NCI-H345 treated with DMSO at 0.1 percent for 48 hours (cell line): ENCODE results near the gene PDZD2.
"Not testable (repeated sequence)": the region's sequence is repeated elsewhere in the genome, so short reads cannot be mapped to it uniquely, and the experiment has no call there.

Experiments used
- DNase-seq: peaks from one replicate; lab custom pipeline; 2025; ENCODE audit not compliant: unreplicated experiment; lab: John Stamatoyannopoulos, UW

The PDZD2 gene

DNA sequence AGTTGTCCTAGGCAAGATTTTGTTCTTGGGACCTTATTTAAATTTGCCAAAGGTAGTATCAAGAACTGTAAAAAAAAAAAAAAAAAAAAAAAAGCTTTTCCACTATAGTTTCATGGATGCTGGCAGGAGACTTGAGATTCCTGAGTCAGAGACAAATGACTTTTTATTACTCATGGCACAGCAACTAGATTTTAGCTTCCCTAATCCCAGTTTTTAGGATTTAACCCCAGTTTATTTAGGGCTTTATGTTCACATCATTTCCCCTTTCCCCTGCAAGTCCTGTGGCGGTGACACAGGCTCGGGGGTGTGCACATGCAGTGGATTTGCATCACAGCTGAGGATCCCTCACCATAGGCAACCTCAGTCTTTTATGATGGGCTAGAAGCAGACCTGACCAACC, 390.3 kb downstream of the PDZD2 start:
- no peak for DNase-seq

DNA sequence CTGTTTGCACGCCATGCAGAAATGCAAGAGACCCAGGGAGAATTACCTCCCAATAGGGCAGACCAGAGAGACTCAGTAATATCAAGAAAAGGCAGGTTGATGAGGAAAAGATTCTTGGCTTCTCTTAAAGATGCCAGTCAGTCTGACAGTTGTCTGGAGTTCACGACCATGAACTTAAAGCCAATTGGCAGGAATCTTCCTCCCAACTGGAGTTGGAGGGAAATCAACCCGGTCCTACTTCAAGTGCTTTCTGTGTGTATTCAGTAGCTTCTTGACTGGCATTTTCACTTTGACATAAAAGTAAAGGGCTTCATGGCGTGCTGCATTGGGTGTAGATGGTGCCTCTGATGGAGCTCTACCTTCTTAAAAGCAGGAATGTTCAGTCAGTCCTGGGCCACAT, 390.9 kb downstream of the PDZD2 start:
- DNase-seq = no peak

DNA sequence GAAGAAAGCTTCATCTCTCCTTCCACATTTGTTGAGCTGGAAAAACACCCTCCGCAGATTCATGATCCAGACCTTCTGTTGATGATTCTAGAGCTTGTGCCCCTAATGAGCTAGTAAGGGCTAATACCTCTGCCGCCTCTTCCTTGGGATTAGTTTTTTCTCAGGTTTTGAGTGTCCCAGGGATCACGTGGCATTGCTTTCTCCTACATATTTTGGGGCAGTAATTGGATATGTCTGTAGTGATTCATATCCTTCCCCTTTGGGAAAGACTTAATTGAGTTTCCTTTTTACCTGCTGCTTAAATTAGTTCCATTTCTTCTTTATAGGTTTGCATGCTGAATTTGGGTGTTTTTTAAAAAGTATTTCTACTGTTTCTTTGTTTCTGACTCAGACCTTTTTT, 391.3 kb downstream of the PDZD2 start:
- DNase-seq = no peak

DNA sequence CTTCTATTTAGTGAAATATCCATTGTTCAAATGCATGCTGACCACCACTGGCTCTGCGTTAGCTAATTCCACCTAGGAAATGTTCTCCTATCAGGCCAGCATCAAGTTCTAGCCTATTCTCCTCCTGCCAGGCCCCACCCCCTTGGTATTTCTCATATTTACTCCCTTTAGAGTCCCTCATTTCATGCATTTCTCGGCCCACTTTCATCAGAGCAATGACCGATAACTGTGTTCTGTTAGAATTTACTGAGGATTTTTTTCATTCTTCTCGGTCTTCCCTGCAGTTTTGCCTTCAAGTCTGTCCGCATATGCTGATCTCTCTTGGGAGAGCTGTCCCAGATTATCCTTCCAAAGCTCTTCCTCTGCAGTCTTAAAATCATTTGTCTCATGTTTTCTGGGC, 391.8 kb downstream of the PDZD2 start:
- DNase-seq = no peak

DNA sequence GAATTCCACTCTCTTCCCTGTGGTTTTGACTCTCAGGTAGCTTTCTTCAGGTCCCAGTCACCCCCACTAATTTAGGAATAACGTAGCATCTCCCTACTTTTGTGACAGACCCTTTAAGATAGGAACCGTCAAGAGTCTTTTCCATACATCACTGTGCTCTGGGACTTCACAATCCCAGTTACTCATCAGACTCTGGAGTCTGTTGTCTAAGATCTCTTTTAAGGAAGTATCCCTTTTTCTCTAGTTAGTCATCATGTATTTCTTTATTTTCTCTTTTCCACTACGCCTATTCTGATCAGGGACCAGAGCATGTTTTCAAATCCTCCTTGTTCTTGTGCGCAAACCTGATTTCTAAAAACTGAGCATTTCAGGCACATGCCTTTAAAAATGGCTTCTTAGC, 392.2 kb downstream of the PDZD2 start:
- no peak for DNase-seq

DNA sequence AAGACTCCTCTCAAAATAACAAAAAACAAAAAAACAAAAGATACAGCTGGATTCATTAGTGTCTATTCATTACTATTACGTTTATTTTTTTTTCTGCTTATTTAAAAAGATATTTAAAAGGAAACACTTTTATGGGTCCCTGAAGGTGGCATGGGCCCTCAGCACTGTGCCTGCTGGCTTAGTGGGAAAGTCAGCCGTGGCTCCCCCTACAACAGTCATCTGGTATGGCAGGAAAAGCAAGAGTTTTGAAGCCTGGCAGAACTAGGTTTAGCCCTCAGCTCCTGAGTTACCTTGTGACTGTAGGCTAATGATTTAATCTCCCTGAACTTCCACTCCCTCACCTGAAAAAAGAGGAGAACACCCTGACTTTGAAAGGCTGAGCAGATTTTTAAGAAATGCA, 399.6 kb downstream of the PDZD2 start:
- no peak for DNase-seq

DNA sequence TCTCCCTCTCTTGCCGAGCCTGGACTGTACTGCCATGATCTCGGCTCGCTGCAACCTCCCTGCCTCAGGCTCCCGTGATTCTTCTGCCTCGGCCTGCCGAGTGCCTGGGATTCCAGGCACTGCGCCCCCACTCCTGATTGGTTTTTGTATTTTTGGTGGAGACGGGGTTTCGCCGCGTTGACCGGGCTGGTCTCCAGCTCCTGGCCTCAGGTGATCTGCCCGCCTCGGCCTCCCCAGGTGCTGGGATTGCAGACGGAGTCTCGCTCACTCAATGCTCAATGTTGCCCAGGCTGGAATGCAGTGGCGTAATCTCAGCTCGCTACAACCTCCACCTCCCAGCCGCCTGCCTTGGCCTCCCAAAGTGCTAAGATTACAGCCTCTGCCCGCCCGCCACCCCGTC, 400.2 kb downstream of the PDZD2 start:
- DNase-seq = not testable (repeated sequence)

DNA sequence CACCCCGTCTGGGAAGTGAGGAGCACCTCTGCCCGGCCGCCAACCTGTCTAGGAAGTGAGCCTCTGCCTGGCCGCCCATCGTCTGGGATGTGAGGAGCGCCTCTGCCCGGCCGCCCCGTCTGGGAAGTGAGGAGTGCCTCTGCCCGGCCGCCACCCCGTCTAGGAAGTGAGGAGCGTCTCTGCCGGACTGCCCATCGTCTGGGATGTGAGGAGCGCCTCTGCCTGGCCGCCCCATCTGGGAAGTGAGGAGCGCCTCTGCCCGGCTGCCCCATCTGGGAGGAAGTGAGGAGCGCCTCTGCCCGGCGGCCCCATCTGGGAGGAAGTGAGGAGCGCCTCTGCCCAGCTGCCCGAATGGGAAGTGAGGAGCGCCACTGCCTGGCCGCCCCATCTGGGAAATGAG, 400.7 kb downstream of the PDZD2 start:
- not testable (repeated sequence) for DNase-seq

DNA sequence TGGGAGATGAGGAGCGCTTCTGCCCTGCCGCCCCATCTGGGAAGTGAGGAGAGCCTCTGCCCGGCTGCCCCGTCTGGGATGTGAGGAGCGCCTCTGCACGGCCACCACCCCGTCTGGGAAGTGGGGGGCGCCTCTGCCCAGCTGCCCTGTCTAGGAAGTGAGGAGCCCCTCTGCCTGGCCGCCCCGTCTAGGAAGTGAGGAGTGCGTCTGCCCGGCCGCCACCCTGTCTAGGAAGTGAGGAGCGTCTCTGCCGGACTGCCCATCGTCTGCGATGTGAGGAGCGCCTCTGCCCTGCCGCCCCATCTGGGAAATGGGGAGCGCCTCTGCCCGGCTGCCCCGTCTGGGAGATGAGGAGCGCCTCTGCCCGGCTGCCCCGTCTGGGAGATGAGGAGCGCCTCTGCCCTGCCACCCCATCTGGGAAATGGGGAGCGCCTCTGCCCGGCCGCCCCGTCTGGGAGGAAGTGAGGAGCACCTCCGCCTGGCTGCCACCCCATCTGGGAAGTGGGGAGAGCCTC, 401.3 kb downstream of the PDZD2 start:
- not testable (repeated sequence) for DNase-seq

DNA sequence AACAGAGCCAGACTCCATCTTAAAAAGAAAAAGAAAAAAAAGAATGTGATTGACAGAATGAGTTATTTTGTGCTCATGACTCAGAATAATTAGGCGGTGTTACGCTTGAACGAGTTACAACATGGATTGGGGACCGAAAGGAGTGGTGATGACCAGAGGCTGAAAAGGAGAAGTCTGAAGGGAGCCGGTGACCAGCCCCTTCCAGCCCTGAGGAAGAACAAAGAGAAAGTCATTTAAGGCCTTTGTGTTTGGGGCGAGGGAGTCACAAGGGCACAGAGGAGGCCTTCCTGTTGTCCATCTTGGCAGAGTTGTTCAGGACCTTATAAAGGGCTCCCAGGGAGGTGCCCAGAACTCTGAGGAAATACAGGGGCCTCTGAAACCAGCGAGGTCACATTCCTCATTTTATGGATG, 403.6 kb downstream of the PDZD2 start:
- DNase-seq = no peak

DNA sequence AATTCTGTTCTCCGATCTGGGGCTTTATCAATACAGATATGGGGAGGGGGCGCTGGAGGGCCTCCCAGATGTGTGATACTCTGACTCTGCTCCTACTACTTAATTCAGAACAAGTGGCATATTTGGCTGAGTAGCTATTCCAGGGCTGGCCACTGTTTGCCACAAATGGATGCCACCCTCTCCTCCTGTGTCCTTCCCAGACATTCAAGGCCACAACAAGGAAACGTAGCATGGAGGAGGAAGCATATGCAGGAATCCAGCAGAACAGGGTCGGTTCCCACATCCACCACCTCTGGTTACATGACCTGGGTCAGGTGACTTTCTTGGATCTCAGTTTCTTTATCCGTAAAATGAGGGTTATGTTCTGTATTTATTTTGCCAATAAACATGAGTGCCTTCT, 404.2 kb downstream of the PDZD2 start:
- no peak for DNase-seq

DNA sequence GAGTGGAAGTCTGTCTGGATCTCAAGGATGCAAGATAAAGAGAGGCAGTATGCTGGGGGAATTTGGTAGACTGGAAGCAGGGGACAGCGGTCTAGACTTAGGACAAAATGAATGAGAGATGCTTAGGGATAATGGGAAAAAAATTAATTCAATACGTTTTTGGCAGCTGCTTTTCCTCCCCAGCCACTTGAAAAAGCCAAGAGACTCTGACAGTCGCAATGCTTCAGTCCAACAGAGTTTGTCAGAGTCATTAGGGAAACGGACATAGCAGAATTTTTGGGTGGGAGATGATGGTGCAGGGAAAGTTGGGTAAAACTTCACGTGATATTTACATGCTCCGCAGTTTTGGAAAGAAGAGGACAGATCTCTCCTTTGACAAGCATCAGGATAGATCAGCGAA, 405.5 kb downstream of the PDZD2 start:
- no peak for DNase-seq

DNA sequence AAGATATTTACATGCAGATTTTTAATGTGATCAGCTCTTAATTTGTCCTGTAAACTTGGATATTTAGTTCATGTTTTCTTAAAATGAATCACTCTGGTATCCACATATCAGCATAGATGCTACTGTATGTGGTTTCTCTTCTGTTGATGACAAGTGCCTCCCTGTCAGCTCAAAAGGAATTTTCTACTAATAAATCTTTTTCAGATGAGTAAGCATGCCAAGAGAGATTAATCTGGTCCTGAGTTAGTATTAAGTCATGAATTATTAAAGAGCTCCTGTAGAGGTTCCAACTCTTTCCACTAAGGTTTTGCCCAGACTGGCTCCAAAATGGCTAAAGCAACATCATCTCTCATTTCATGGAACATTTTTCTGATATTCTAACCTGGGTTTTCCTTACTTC, 406.0 kb downstream of the PDZD2 start:
- no peak for DNase-seq

DNA sequence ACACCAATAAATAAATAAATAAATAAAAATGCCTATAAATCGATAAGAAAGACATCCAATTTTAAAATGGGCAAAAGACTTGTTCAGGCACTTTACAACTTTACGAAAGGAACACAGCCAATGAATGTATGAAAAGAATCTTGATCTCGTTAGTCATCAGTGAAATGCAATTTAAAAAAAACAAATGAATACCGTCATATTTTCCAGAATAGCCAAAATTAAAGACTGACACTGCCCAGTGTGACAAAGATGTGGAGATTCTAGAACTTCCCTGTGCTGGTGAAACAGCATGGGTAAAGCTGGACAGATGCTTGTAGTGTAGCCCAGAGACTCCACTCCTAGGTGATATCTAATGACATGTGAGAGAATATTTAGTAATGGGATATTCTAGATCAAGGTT, 408.1 kb downstream of the PDZD2 start:
- no peak for DNase-seq

DNA sequence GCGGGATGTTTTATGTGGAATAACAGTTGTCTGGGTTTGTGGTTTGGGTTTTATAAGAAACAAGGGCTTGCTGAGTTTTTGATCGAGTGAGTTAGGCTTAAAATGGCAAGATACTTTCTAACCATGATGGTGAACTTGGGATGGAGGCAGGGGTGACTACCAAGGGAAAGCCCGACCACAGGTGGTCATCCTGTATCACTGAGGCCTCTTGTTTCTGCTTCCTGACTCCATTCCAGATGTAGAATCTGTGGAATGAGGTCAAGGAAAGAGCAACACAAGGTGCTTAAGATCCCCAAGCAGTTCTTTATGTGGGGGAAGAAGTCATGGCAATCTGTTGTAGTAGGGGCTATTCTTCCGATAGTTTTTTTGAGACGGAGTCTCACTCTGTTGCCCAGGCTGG, 412.9 kb downstream of the PDZD2 start:
- DNase-seq = no peak

DNA sequence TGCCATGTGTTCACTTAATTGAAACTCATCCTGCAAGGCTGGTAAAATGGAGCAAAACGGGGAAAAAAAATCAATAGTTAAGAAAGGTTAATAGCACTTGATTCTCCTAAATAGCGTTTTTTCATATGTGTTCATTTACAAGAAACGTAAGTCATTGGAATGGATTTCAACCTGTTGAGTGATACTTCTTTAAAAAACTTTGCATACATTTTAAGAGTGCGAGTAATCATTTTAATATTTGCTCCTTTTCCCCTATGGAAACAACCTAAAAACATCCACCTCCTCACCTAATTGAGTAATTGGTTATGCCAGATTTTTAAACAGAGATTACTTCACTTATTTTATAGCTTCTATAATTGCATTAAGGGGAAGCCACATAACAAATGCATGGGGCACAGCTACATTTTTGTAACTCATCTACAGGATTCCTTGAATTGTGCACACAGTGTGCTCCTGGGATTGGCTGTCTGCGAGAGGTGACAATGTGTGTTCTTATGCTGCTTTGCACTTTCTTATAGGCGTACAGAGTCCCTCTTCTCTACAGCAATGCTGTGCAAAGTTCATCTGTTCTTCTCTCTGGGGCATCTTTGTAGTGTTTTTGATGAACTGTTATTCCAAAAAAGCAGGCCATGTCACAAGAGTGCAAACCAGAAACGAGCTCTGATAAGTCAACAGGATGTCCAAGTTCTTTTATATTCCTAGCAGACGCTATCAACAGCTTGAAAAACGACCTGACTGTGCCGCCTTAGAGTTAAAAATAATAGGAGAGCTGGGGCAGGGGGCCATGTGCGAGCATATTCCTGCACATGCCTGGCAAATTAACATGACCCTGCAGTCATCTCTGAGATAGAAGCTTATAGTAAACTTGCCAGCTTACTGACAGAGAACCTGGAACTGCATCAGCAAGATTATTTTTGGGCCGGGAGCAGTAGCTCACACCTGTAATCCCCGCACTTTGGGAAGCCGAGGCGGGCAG, 417.2 kb downstream of the PDZD2 start:
- no peak for DNase-seq

DNA sequence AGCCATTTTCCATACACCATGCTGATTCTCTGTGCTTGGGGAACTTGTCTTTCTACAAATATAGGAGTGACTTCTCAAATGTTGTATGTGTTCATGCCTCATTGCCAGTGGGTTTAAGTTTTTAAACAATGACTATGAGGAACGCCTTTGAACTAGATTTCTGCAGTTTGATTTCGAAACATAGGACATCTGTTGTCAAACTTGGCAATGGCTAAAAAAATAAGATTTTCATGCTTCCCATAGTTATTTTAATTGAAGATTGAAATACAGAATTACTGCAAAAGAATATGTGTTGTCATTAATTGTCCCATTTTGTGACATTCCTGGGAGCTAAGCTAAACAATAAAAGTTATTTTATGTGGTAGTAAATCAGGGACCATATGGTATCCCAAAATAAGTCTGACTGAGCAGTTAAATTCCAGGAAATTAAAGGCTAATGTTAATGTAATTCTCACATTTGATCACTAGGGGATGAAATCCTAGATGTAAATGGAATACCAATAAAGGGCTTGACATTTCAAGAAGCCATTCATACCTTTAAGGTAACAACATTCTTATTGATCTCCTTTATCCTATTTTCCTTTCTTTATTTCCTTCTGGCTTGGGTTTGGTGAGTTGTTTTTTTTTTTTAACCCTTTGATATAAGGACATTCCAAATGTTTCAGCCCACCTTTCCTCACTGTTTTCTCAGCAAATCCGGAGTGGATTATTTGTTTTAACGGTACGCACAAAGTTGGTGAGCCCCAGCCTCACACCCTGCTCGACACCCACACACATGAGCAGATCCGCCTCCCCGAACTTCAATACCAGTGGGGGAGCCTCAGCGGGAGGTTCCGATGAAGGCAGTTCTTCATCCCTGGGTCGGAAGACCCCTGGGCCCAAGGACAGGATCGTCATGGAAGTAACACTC, 418.5 kb downstream of the PDZD2 start:
- no peak for DNase-seq

DNA sequence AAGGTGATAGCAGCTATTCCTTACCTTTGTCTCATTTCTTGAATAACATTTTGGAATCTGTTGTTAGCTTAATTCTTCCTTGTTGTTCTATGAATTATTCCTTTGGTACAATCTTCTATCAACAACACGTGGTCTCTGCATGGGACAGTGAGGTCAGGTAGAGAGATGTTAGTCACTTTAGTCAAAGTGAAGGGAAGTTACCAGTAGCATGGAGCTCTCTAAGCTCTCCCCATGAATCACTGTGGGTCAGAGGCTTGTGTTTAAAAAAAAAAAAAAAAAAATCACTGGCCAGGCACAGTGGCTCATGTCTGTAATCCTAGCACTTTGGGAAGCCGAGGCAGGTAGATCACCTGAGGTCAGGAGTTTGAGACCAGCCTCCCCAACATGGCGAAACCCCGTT, 419.2 kb downstream of the PDZD2 start:
- no peak for DNase-seq

DNA sequence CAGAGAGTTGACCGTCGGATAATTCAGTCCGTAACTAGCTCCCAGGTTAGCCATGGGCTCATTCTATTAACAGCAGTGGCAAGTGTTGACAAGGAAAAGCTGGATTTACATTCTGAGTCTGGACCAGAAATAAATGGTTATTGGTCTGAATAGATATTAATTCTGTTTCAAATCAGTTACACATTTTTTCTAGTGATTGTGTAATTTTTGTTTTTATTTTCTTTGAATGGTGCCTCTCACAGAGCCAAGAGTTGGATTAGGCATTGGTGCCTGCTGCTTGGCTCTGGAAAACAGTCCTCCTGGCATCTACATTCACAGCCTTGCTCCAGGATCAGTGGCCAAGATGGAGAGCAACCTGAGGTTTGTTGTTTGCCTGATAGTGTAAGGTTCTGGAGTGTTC, 420.1 kb downstream of the PDZD2 start:
- no peak for DNase-seq

DNA sequence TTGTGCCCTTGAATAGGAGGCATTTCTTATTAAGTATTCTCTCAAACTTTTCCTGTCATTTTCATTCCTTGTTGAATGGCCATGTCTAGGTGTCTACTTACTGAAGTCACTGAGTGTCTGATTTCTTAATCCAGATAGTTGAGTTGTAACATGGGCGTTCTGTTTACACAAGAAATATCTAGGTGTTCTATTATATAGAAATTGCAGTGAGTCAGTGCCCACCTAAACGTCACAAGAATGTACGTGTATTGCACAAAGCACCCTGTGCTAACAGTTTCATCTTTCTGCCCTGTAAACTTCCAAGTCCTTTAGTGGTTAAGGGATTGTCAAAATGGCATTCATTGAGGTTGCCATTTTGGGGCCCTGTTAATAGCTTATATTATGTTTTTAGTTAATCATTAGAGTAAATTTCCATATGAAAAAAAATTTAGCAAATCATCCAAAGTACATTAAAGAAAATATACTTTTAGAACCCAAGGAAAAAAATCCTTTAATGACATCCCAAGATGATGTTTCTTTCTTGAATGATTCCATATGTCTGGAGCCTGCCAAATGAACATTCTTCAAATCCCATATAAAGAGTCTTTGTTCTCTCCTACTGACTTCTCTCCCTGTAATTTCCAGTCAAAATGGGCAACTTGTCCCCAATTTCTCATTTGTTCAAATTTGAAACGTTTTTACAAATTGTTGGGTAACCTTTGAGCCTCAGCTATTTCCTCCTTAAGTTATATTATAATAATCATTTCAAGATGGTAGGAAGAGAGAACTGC, 421.0 kb downstream of the PDZD2 start:
- no peak for DNase-seq

DNA sequence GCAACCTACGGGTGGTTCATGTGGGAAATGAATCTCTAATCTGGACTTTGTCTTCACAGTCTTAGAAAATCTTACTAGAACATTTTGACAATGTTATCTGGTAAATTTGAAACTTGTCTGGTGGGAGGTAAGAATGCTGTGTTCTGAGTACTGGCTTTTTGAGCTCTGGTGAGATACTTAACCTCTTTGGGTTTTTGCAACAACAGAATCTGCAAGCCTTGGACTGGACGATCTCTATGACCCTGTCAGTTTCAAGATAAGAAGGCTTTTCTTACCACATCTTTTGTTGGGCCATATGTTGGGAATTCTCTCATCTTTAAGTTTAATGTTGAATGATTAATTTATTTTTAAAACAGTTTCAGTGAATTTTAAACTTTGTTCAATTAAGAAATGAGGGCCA, 422.3 kb downstream of the PDZD2 start:
- no peak for DNase-seq
